Uterus (tissue), 2 donors: ENCODE measurements around the gene STRAP.

Experiments used
- POLR2A ChIP-seq, 2 donors: fragments of 450-650 bp; IDR thresholded peaks; one replicate each; pipeline ENCODE4 v1.6.1; 2016; ENCODE audit warnings: antibody characterized with exemption in 2 of 2, mild to moderate bottlenecking in 1 of 2, moderate library complexity in 1 of 2
- TF ChIP-seq, protein P1 (sequence below), 4 experiments: fragments of 200-600 bp in 2 of 4; fragments of 450-650 bp in 2 of 4; sonication (generic) in 2 of 4; IDR thresholded peaks; one replicate each; pipeline ENCODE4 v1.5.1; 2016 to 2019; ENCODE audit warnings: antibody characterized with exemption in 4 of 4, mild to moderate bottlenecking in 2 of 4, moderate library complexity in 1 of 4

DNA sequence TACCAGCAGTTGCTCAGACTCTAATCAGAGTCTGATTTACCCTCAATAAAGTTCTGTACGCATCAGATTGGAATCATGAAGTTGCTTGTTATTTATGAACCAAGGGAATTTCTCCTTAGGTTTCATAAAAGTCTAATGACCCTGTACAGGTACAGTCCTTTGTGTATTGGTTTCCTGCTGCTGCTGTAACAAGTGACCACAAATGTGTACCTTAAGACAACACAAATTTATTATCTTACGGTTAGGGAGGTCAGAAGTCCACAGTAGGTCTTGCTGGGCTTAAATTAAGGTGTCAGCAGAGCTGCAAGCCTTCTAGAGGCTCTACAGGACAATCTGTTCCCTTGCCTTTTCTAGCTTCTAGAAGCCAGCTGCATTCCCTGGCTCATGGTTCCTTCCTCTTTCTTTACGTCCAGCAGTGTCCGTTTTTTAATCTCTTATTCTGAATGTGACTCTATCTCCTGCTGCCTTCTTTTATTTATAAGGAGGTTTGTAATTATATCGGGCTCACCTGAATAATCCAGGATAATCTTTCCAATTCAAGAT is 22.3 kb downstream of the STRAP start:
- TF ChIP-seq, protein P1, sequence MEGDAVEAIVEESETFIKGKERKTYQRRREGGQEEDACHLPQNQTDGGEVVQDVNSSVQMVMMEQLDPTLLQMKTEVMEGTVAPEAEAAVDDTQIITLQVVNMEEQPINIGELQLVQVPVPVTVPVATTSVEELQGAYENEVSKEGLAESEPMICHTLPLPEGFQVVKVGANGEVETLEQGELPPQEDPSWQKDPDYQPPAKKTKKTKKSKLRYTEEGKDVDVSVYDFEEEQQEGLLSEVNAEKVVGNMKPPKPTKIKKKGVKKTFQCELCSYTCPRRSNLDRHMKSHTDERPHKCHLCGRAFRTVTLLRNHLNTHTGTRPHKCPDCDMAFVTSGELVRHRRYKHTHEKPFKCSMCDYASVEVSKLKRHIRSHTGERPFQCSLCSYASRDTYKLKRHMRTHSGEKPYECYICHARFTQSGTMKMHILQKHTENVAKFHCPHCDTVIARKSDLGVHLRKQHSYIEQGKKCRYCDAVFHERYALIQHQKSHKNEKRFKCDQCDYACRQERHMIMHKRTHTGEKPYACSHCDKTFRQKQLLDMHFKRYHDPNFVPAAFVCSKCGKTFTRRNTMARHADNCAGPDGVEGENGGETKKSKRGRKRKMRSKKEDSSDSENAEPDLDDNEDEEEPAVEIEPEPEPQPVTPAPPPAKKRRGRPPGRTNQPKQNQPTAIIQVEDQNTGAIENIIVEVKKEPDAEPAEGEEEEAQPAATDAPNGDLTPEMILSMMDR (IDR thresholded peaks at IDR 0.05), result no peak
- TF ChIP-seq POLR2A (IDR thresholded peaks at IDR 0.05), result no peak
